ENCODE data around the gene CALHM2. TPM values are rescaled to one million over a fixed set of nuclear protein-coding genes. Genes with fewer than 3 reads are reported as not detected.
A peak's percentile ranks its signal among the peaks of the same experiment; 100 is the strongest.

The CALHM2 gene
- total RNA-seq, 4 donors from 2014 or later, result 63.5 to 113 (median 74.9) TPM

DNA sequence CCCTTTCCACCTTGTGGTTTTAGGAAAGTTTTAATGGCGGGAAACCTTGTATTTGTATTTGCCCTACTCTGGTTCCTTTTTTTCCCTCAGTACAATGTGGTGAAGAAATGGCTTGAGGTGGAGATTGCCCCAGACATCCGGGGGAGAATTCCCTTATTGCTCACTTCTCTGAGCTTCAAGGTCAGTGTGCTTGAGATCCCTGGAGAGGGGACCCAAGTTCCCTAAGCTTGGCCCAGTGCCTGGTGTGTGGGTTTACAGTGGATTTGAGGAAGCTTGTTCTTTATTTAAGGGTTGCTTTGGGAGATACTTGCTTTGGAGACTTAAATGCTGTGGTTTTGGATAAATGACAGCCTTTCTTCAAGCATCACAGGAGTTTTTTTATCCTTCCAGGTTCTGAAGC, 18.3 kb downstream of the CALHM2 start:
- TF ChIP-seq, protein P1, sequence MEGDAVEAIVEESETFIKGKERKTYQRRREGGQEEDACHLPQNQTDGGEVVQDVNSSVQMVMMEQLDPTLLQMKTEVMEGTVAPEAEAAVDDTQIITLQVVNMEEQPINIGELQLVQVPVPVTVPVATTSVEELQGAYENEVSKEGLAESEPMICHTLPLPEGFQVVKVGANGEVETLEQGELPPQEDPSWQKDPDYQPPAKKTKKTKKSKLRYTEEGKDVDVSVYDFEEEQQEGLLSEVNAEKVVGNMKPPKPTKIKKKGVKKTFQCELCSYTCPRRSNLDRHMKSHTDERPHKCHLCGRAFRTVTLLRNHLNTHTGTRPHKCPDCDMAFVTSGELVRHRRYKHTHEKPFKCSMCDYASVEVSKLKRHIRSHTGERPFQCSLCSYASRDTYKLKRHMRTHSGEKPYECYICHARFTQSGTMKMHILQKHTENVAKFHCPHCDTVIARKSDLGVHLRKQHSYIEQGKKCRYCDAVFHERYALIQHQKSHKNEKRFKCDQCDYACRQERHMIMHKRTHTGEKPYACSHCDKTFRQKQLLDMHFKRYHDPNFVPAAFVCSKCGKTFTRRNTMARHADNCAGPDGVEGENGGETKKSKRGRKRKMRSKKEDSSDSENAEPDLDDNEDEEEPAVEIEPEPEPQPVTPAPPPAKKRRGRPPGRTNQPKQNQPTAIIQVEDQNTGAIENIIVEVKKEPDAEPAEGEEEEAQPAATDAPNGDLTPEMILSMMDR (IDR thresholded peaks at IDR 0.05), result no peak
- ATAC-seq (ENCODE audit: low FRiP score), result peak; percentile 41
- DNase-seq (ENCODE audit: low spot score), result no peak

DNA sequence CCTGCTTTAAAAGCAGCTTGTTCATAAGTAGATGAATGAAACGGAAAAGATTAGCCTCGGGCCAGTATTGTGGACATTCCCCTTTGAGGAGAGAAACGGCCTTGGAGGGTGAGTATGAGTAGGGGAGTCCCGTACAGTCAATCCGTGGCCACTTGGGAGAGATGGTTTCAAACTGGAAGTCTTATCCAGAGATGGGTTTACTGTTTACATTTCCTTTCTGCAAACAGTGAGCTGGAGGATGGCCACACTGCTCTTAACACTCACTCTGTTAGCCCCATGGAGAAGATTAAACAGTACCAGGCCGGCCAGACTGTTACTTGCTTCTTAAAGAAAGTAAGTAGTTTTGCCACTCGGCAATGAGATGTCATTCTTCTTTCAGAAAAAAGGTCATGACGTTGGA, 20.3 kb downstream of the CALHM2 start:
- TF ChIP-seq, protein P1 (IDR thresholded peaks at IDR 0.05), result no peak
- ATAC-seq (ENCODE audit: low FRiP score) (no peak), DNase-seq (ENCODE audit: low spot score) (no peak)

DNA sequence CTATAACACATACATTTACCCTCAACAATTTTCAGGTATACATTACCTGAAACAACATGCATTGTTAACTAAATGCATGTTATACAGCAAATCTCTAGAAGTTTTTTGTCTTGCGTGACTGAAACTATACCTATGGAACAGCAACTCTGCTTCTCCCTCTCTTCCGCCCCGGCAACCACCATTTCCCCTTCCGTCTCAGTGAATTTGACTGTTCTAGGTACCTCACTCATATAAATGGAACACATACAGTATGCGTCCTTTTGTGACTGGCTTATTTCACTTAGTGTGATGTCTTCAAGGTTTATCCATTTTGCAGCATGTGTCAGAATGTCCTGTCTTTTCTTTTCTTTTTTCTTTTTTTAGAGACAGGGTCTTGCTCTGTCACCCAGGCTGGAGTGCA, 22.5 kb downstream of the CALHM2 start:
- DNase-seq (ENCODE audit: low spot score) (no peak), ATAC-seq (ENCODE audit: low FRiP score) (no peak)
- TF ChIP-seq, protein P1 (IDR thresholded peaks at IDR 0.05), result no peak

DNA sequence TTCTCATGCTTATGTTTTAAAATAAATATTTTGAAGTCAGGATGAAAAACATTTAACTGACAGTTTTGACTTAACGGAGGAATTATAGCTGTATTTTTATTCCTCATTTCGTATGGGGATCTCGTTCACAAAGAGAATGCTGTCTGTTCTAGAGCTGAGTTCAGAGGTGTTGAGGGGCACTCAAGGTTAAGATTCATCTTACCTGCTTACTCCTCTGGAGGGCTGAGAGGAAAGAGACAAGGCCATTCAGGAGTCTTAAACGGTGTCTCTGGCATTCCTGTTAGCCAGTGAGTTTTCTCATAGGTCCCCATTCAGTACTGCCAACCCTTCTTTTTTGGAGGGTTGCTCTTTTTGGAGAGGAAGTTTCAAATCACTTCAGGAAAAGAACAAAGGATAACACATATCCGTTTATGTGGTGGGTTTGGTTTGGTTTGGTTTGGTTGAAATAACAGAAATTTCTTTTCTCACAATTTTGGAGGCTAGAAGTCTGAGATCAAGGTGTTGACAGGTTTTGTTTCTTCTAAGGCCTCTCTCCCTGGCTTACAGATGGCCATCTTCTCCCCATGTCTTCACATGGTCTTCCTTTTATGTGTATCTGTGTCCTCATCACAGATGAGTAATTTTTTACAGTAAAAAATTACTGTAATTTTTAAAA, 23.1 kb downstream of the CALHM2 start:
- TF ChIP-seq, protein P1 (IDR thresholded peaks at IDR 0.05), result no peak
- no peak for DNase-seq (ENCODE audit: low spot score)
- ATAC-seq (ENCODE audit: low FRiP score), result no peak

DNA sequence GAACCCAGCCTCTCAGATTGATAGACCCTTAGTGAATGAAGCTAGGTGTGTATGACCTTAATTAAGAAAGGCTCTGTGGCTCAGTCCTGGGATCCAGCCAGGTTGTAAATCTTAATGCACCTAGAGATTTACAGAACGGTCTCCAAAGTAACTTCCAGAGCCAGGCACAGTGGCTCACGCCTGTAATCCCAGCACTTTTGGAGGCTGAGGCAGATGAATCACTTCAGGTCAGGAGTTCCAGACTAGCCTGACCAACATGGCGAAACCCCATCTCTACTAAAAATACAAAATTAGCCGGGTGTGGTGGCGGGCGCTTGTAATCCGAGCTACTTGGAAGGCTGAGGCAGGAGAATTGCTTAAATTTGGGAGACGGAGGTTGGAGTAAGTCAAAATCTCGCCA, 24.3 kb downstream of the CALHM2 start:
- no peak for DNase-seq (ENCODE audit: low spot score)
- TF ChIP-seq, protein P1 (IDR thresholded peaks at IDR 0.05), result no peak
- ATAC-seq (ENCODE audit: low FRiP score), result no peak

DNA sequence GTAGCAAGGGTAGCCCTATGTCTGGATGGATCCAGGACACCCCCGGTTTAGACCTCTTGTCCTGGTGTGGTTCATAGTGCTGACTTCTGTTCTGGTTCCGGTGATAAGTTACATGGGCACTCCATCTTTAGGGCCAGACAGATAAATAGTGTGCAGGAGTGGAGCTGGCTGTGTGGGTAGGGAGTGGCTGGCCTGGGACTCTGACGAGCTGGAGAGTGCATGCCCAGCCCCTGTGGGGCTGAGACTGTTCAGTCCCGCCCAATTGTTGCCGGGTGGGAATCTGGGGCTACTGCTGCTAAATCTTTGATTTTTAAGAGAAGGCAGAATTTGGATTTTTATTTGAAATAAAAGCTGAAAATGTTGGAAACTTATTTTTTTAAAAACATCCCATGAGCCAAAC, 28.4 kb downstream of the CALHM2 start:
- no peak for ATAC-seq (ENCODE audit: low FRiP score)
- no peak for DNase-seq (ENCODE audit: low spot score)
- TF ChIP-seq, protein P1 (IDR thresholded peaks at IDR 0.05), result no peak

DNA sequence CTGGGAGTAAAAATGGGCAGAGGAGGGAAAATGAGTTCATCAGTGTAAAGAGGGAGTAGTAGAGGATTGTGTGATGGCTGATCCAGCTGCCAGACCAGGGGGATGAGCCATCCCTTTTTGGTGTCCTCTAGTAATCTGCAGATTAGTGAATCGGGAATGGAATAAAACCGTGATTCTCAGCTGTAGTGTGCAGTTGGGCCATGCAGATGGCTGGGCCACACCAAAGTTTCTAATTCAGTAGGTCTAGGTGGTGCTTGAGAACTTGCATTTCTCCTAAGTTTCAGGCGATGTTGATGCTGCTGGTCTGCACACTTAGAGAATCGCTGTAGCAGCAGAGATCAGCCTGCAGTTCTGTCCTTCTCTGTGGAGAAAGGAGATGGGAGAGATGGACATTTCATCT, 33.1 kb downstream of the CALHM2 start:
- ATAC-seq (ENCODE audit: low FRiP score), result no peak
- TF ChIP-seq, protein P1 (IDR thresholded peaks at IDR 0.05), result no peak

More for the DNA sequence above, 33.1 kb downstream of the CALHM2 start:
- DNase-seq (ENCODE audit: low spot score), result no peak
